Activated naive CD4-positive, alpha-beta T cell treated with anti-CD3 and anti-CD28 coated beads, Interleukin-2, amount 50 U/mL, for 24 hours (primary cell): ENCODE measurements around the gene PGAP3.
"Not testable (repeated sequence)": the region's sequence is repeated elsewhere in the genome, so short reads cannot be mapped to it uniquely, and the experiment has no call there.

Experiments used
- H3K27ac Mint-ChIP-seq: one replicate; pipeline ENCODE4 v1.8.0; 2021; ENCODE audit warnings: mild to moderate bottlenecking, mixed read lengths
- H3K27me3 Mint-ChIP-seq: one replicate; pipeline ENCODE4 v1.8.0; 2021; ENCODE audit warnings: mixed read lengths
- H3K36me3 Mint-ChIP-seq: one replicate; pipeline ENCODE4 v1.8.0; 2021; ENCODE audit warnings: mixed read lengths
- H3K4me1 Mint-ChIP-seq: one replicate; pipeline ENCODE4 v1.8.0; 2021; ENCODE audit warnings: mixed read lengths
- H3K4me3 Mint-ChIP-seq: one replicate; pipeline ENCODE4 v1.8.0; 2021; ENCODE audit warnings: mild to moderate bottlenecking, mixed read lengths
- H3K9me3 Mint-ChIP-seq: one replicate; pipeline ENCODE4 v1.8.0; 2021; ENCODE audit warnings: mixed read lengths

PGAP3 gene

DNA sequence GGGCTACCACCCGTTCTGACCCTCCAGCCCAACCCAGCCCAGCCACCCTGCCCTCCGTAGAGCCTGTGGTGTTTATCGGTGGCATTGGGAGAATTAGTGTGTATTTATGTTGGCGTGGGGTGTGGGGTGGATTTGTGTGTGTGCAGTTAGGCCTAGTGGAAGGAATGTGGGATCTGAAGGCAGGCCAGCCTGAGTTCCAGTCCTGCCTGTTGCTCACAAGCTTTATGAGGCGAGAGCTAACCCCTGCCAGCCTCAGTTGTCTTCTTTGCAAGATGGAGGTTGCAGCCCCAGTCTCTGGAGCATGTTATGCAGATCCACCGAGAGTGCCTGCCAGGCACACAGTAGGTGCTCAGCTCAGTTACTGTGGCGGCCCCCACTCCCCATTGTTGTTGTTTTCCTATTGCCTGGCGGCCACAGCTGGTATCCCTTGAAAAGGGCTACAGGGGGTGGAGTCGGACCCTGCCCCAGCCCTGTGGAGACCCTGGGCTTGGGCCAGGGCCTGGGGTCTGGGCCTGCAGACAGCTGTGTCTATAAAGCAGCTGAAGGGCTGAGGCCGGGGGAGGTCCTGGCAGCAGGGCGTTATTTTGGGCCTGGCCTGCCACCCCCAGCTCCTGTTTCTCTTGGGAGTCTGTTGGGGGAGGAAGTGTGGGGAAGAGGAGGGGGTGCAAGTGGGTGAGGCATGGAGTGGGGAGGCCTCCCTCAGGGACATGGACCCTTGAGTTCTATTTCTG is 17.1 kb upstream of the PGAP3 start:
- Mint-ChIP-seq H3K27me3 (peaks cover 11% of the 10 kb centered on the region), H3K4me3 (no peak overlapping the region), H3K36me3 (peaks cover 1% of the 10 kb centered on the region), H3K4me1 (peaks cover 24% of the 10 kb centered on the region), H3K27ac (no peak overlapping the region), H3K9me3 (no peaks in the 10 kb centered on the region)

- no peak overlapping the region for H3K4me3 Mint-ChIP-seq
- H3K27me3 Mint-ChIP-seq: peaks cover 19% of the 10 kb centered on the region
- H3K27ac Mint-ChIP-seq: no peak overlapping the region
- H3K36me3 Mint-ChIP-seq: peaks cover 1% of the 10 kb centered on the region
- peaks cover 26% of the 10 kb centered on the region for H3K4me1 Mint-ChIP-seq
- H3K9me3 Mint-ChIP-seq: no peaks in the 10 kb centered on the region
Measured at GRCh38 chr17:39703913-39704312, 16.1 kb upstream of the PGAP3 start.

DNA sequence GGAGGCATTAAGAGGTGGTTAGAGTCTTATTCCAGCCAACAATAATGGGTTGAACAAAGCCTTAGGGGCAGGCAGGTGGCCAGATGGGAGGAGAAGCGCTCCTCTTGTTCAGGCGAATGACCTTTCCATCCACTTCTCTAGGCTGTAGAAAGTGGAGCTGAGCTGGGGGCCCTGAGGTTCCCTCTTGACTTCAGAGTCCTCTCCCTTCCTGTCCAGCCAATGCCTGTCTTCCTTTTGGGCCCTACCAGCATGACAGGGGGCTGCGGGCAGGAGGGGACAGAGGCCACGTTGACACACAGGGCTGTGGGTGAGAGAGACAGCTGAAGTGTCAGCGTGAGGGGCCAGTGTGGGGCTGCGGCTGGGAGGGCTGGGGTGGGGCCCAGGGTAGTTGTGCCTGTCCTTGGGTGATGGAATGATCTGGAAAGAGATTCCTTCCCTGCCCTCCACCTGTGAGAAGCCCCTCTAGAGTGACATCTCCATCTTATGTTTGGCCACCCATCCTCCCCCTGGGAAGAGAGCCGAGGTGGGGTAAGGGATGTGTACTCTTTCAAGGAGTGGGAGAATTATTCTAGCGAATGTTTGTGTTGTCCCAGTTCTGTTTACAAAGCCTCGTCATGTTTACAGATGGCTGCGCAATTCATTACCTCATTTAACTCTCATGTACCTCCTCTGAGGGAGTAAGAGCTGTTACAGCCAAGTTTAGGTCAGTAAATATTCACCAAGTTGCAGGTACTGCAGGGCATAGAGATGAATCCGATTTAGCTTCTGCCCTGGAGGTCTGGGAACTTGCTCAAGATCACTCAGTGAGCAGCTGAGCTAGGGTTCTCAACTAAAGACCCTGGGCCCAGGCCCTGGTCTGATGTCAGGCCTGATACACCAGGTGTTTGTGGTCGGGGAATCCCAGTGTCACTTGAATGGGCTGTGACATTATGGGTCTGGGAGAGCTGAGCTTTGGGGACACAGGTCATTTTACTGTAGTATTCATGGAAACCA is 15.3 kb upstream of the PGAP3 start:
- no peak overlapping the region for H3K27ac Mint-ChIP-seq
- peaks cover 28% of the 10 kb centered on the region for H3K4me1 Mint-ChIP-seq
- H3K36me3 Mint-ChIP-seq: peaks cover 1% of the 10 kb centered on the region
- no peaks in the 10 kb centered on the region for H3K9me3 Mint-ChIP-seq
- H3K4me3 Mint-ChIP-seq: no peak overlapping the region
- peaks cover 21% of the 10 kb centered on the region for H3K27me3 Mint-ChIP-seq

- no peaks in the 10 kb centered on the region for H3K9me3 Mint-ChIP-seq
- peaks cover 23% of the 10 kb centered on the region for H3K27me3 Mint-ChIP-seq
- H3K4me1 Mint-ChIP-seq: peaks cover 17% of the 10 kb centered on the region
- H3K27ac Mint-ChIP-seq: no peak overlapping the region
- H3K36me3 Mint-ChIP-seq: peaks cover 3% of the 10 kb centered on the region
- no peak overlapping the region for H3K4me3 Mint-ChIP-seq
Measured at GRCh38 chr17:39701784-39702422, 14.0 kb upstream of the PGAP3 start.

DNA sequence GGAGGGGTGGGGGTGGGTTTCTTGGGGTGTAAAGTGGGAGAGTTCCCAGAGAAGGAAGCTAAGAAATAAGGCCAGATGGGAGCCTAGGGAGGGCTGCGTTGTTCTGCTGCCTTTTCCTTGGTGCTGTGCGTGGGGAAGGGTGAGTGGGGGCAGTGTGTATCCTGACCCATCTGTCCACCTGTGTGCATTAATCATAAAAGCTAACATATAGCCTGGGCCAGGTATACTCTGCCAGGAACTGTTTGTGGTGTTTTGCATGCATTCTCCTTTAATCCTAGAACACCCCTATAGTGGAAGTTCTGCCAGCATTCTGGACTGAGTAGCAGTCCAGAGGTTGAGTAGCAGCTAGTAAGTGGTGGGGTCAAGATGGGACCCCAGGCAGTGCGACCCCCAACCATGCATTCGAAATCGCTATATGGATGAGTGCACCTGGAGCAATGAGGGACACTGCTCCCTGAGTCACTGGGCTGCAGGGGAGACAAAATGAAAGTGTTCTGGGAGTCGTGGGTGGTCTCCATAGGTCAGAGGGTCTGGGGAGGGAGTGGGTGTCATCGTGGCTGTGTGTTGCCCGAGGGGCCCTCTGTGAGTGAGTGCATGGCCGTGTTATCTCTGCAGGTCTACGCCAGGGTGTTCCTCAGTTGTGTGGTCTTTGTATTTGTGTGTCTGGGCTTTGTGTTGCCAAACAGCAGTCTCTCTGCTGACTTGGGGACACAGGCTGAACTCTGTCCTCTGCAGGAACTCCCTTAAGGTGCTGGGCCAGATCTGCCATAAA is 13.3 kb upstream of the PGAP3 start:
- Mint-ChIP-seq H3K9me3 (no peaks in the 10 kb centered on the region), H3K36me3 (peaks cover 3% of the 10 kb centered on the region), H3K4me3 (peak overlapping the region; percentile 33), H3K4me1 (peaks cover 10% of the 10 kb centered on the region), H3K27me3 (peaks cover 23% of the 10 kb centered on the region), H3K27ac (peak overlapping the region; percentile 76)

- H3K36me3 Mint-ChIP-seq: peaks cover 3% of the 10 kb centered on the region
- H3K27me3 Mint-ChIP-seq: peaks cover 23% of the 10 kb centered on the region
- H3K27ac Mint-ChIP-seq: no peak overlapping the region
- peaks cover 9% of the 10 kb centered on the region for H3K4me1 Mint-ChIP-seq
- H3K9me3 Mint-ChIP-seq: no peaks in the 10 kb centered on the region
- H3K4me3 Mint-ChIP-seq: no peak overlapping the region
Measured at GRCh38 chr17:39700148-39700987, 12.5 kb upstream of the PGAP3 start.

DNA sequence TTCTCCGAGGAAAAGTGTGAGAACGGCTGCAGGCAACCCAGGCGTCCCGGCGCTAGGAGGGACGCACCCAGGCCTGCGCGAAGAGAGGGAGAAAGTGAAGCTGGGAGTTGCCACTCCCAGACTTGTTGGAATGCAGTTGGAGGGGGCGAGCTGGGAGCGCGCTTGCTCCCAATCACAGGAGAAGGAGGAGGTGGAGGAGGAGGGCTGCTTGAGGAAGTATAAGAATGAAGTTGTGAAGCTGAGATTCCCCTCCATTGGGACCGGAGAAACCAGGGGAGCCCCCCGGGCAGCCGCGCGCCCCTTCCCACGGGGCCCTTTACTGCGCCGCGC is 11.9 kb upstream of the PGAP3 start, which contains the start of gene ERBB2:
Gene ERBB2, plus strand, starts transcription at position 247 of the 330 bp plus-strand sequence. CDS start 175 bp downstream, outside the sequence.
- H3K4me1 Mint-ChIP-seq: peaks cover 9% of the 10 kb centered on the region
- no peak within 1 kb of the TSS for H3K27ac Mint-ChIP-seq
- H3K36me3 Mint-ChIP-seq: peaks cover 5% of the 10 kb centered on the region
- H3K27me3 Mint-ChIP-seq: peaks cover 23% of the 10 kb centered on the region
- peak within 1 kb of the TSS; percentile 44 for H3K4me3 Mint-ChIP-seq
- H3K9me3 Mint-ChIP-seq: no peaks in the 10 kb centered on the region

DNA sequence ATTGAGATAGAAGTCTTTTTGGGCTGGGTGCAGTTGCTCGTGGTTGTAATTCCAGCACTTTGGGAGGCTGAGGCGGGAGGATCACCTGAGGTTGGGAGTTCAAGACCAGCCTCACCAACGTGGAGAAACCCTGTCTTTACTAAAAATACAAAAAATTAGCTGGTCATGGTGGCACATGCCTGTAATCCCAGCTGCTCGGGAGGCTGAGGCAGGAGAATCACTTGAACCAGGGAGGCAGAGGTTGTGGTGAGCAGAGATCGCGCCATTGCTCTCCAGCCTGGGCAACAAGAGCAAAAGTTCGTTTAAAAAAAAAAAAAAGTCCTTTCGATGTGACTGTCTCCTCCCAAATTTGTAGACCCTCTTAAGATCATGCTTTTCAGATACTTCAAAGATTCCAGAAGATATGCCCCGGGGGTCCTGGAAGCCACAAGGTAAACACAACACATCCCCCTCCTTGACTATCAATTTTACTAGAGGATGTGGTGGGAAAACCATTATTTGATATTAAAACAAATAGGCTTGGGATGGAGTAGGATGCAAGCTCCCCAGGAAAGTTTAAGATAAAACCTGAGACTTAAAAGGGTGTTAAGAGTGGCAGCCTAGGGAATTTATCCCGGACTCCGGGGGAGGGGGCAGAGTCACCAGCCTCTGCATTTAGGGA is 11.4 kb upstream of the PGAP3 start:
- H3K4me3 Mint-ChIP-seq: peak overlapping the region; percentile 44

GRCh38 chr17:39697961-39698360 is 10.1 kb upstream of the PGAP3 start:
- Mint-ChIP-seq H3K4me1 (peaks cover 9% of the 10 kb centered on the region), H3K27me3 (peaks cover 23% of the 10 kb centered on the region), H3K27ac (no peak overlapping the region)

More for the DNA sequence above, 11.4 kb upstream of the PGAP3 start:
- not testable (repeated sequence) for H3K27ac Mint-ChIP-seq, H3K9me3 Mint-ChIP-seq, H3K4me1 Mint-ChIP-seq, H3K36me3 Mint-ChIP-seq
- peaks cover 23% of the 10 kb centered on the region for H3K27me3 Mint-ChIP-seq

GRCh38 chr17:39696731-39697130 is 8.9 kb upstream of the PGAP3 start:
- no peaks in the 10 kb centered on the region for H3K9me3 Mint-ChIP-seq
- no peak overlapping the region for H3K27ac Mint-ChIP-seq
- peaks cover 21% of the 10 kb centered on the region for H3K27me3 Mint-ChIP-seq
- peaks cover 9% of the 10 kb centered on the region for H3K4me1 Mint-ChIP-seq
- peaks cover 5% of the 10 kb centered on the region for H3K36me3 Mint-ChIP-seq
- no peak overlapping the region for H3K4me3 Mint-ChIP-seq

More at GRCh38 chr17:39697961-39698360, 10.1 kb upstream of the PGAP3 start:
- Mint-ChIP-seq H3K9me3 (no peaks in the 10 kb centered on the region), H3K36me3 (peaks cover 5% of the 10 kb centered on the region), H3K4me3 (no peak overlapping the region)

GRCh38 chr17:39695089-39695474 is 7.2 kb upstream of the PGAP3 start:
- Mint-ChIP-seq H3K36me3 (peaks cover 3% of the 10 kb centered on the region), H3K27me3 (peaks cover 12% of the 10 kb centered on the region), H3K4me3 (no peak overlapping the region), H3K4me1 (peaks cover 9% of the 10 kb centered on the region), H3K27ac (no peak overlapping the region), H3K9me3 (no peaks in the 10 kb centered on the region)

GRCh38 chr17:39694593-39694992 is 6.7 kb upstream of the PGAP3 start:
- Mint-ChIP-seq H3K27me3 (peaks cover 9% of the 10 kb centered on the region), H3K4me3 (no peak overlapping the region), H3K4me1 (peaks cover 6% of the 10 kb centered on the region), H3K27ac (no peak overlapping the region), H3K36me3 (peaks cover 3% of the 10 kb centered on the region), H3K9me3 (no peaks in the 10 kb centered on the region)

DNA sequence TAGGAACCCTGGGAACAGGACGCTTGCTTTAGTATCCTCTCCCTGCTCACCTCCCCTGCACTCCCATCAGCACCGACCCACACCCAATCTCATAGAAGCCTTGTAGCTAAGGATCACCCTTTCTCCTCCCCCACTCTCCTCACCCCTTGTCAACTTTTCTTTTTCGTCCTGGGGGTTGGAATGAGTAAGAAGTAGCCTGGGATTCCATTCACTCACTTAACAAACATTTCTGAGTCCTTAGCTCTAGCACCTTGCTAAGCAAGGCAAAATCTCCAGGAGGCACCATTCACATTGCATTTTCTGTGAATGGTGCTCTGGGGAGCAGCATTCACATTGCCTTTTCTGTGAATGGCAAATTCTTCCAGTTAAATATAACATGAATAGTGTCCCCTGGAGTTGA is 1.1 kb upstream of the PGAP3 start:
- H3K4me3 Mint-ChIP-seq: peak overlapping the region; percentile 99
- H3K27me3 Mint-ChIP-seq: no peaks in the 10 kb centered on the region
- H3K36me3 Mint-ChIP-seq: peaks cover 9% of the 10 kb centered on the region
- H3K4me1 Mint-ChIP-seq: peaks cover 28% of the 10 kb centered on the region
- H3K9me3 Mint-ChIP-seq: no peaks in the 10 kb centered on the region
- no peak overlapping the region for H3K27ac Mint-ChIP-seq

- Mint-ChIP-seq H3K9me3 (no peaks in the 10 kb centered on the region), H3K27ac (peak overlapping the region; percentile 96), H3K27me3 (no peaks in the 10 kb centered on the region), H3K4me3 (peak overlapping the region; percentile 99), H3K36me3 (peaks cover 9% of the 10 kb centered on the region), H3K4me1 (peaks cover 28% of the 10 kb centered on the region)
Measured at GRCh38 chr17:39688475-39688835, 598 bp upstream of the PGAP3 start.
